Neural cell (in vitro differentiated cells): ENCODE data around the gene TMBIM1. TPM values are rescaled to one million over a fixed set of nuclear protein-coding genes. Genes with fewer than 3 reads are reported as not detected.

ENCODE experiments used
- H2AFZ ChIP-seq: fragments of 200-600, 300-800 bp; sonication (generic), shearing (Covaris generic); 2 replicates; pipeline ENCODE4 v1.6.0; 2014; ENCODE audit warnings: low read depth, mild to moderate bottlenecking, antibody characterized with exemption, low read length, moderate library complexity
- H3F3A ChIP-seq: fragments of 200-600 bp; shearing (Covaris generic); 2 replicates; pipeline ENCODE4 v1.6.1; 2016; ENCODE audit warnings: mild to moderate bottlenecking, moderate library complexity, mixed read lengths, antibody characterized with exemption, low read length; ENCODE audit not compliant: insufficient read depth, poor library complexity, severe bottlenecking
- H3K27ac ChIP-seq: fragments of 200-600, 300-800 bp; sonication (generic), shearing (Covaris generic); 2 replicates; pipeline ENCODE4 v1.5.1; 2014; ENCODE audit warnings: mild to moderate bottlenecking, low read length, moderate library complexity
- H3K27me3 ChIP-seq: fragments of 300-800, 200-600 bp; sonication (generic), shearing (Covaris generic); 2 replicates; pipeline ENCODE4 v1.6.0; 2014; ENCODE audit warnings: mild to moderate bottlenecking, low read depth, low read length, moderate library complexity; ENCODE audit not compliant: insufficient read depth
- H3K36me3 ChIP-seq: fragments of 300-800, 200-600 bp; sonication (generic), shearing (Covaris generic); 2 replicates; pipeline ENCODE4 v1.5.1; 2014; ENCODE audit warnings: mild to moderate bottlenecking, antibody characterized with exemption, low read length, moderate library complexity; ENCODE audit not compliant: insufficient read depth
- H3K4me2 ChIP-seq: fragments of 300-800, 200-600 bp; sonication (generic), shearing (Covaris generic); 2 replicates; pipeline ENCODE4 v1.6.0; 2014; ENCODE audit warnings: mild to moderate bottlenecking, low read length
- H3K4me3 ChIP-seq: fragments of 300-800, 200-600 bp; sonication (generic), shearing (Covaris generic); 2 replicates; pipeline ENCODE4 v1.5.1; 2014; ENCODE audit warnings: mild to moderate bottlenecking, low read length, moderate library complexity
- H3K79me2 ChIP-seq: fragments of 200-600 bp; shearing (Covaris generic); replicated peaks from 2 replicates; pipeline ENCODE4 v1.6.0; 2014; ENCODE audit warnings: mild to moderate bottlenecking, low read length, moderate library complexity; ENCODE audit not compliant: insufficient read depth
- H3K9ac ChIP-seq: fragments of 300-800, 200-600 bp; sonication (generic), shearing (Covaris generic); 2 replicates; pipeline ENCODE4 v1.6.1; 2016; ENCODE audit warnings: mild to moderate bottlenecking, low read length, mixed read lengths
- H3K9me2 ChIP-seq: fragments of 200-600 bp; shearing (Covaris generic); 2 replicates; pipeline ENCODE4 v1.6.1; 2016; ENCODE audit warnings: mild to moderate bottlenecking, low read length, mixed read lengths; ENCODE audit not compliant: insufficient read depth
- H3K9me3 ChIP-seq: fragments of 200-600, 300-800 bp; sonication (generic), shearing (Covaris generic); 2 replicates; pipeline ENCODE4 v1.6.1; 2016; ENCODE audit warnings: mild to moderate bottlenecking, mixed run types, low read length, moderate library complexity, mixed read lengths
- H4K20me1 ChIP-seq: fragments of 200-600 bp; shearing (Covaris generic); 2 replicates; pipeline ENCODE4 v1.6.1; 2016; ENCODE audit warnings: mild to moderate bottlenecking, mixed run types; ENCODE audit not compliant: insufficient read depth
- EP300 ChIP-seq: fragments of 450-650 bp; conservative IDR thresholded peaks from 2 replicates; pipeline ENCODE4 v1.6.1; 2014; ENCODE audit warnings: antibody characterized with exemption, mild to moderate bottlenecking, moderate library complexity; ENCODE audit not compliant: poor library complexity, severe bottlenecking
- EZH2 ChIP-seq: fragments of 200-600, 300-800 bp; shearing (Covaris generic), sonication (generic); IDR thresholded peaks from 2 replicates; pipeline ENCODE4 v1.6.1; 2014; ENCODE audit warnings: antibody characterized with exemption, low read length, borderline replicate concordance, mild to moderate bottlenecking; ENCODE audit not compliant: insufficient read depth, poor library complexity, severe bottlenecking
- MXI1 ChIP-seq: fragments of 450-650 bp; conservative IDR thresholded peaks from 2 replicates; pipeline ENCODE4 v1.6.1; 2014; ENCODE audit warnings: antibody characterized with exemption, mild to moderate bottlenecking; ENCODE audit not compliant: poor library complexity, severe bottlenecking
- POLR2AphosphoS5 ChIP-seq: IDR thresholded peaks from 2 replicates; pipeline ENCODE4 v1.6.1; 2012
- RAD21 ChIP-seq: fragments of 450-650 bp; conservative IDR thresholded peaks from 2 replicates; pipeline ENCODE4 v1.6.1; 2014; ENCODE audit warnings: antibody characterized with exemption, mild to moderate bottlenecking, moderate library complexity
- SMC3 ChIP-seq: fragments of 450-650 bp; conservative IDR thresholded peaks from 2 replicates; pipeline ENCODE4 v1.6.1; 2014; ENCODE audit warnings: antibody characterized with exemption, mild to moderate bottlenecking, moderate library complexity; ENCODE audit not compliant: poor library complexity
- TAF1 ChIP-seq: IDR thresholded peaks from 2 replicates; pipeline ENCODE4 v1.6.1; 2012; ENCODE audit warnings: low read depth
- polyA plus RNA-seq: library from polyadenylated mRNA; depleted of rRNA; stranded (reverse); fragments of >200 nt; gene quantifications from 2 replicates; pipeline ENCODE4 v1.2.3, GENCODE V29; 2014
- TF ChIP-seq, protein P1 (sequence below): IDR thresholded peaks from 2 replicates; pipeline ENCODE4 v1.6.1; 2012; ENCODE audit warnings: borderline replicate concordance
- TF ChIP-seq, protein P2 (sequence below): fragments of 450-650 bp; IDR thresholded peaks from 2 replicates; pipeline ENCODE4 v1.5.1; 2014; ENCODE audit warnings: antibody characterized with exemption, mild to moderate bottlenecking, moderate library complexity; ENCODE audit not compliant: poor library complexity, severe bottlenecking

Gene TMBIM1
- polyA plus RNA-seq, 1 donor from 2014 or later, result not detected

DNA sequence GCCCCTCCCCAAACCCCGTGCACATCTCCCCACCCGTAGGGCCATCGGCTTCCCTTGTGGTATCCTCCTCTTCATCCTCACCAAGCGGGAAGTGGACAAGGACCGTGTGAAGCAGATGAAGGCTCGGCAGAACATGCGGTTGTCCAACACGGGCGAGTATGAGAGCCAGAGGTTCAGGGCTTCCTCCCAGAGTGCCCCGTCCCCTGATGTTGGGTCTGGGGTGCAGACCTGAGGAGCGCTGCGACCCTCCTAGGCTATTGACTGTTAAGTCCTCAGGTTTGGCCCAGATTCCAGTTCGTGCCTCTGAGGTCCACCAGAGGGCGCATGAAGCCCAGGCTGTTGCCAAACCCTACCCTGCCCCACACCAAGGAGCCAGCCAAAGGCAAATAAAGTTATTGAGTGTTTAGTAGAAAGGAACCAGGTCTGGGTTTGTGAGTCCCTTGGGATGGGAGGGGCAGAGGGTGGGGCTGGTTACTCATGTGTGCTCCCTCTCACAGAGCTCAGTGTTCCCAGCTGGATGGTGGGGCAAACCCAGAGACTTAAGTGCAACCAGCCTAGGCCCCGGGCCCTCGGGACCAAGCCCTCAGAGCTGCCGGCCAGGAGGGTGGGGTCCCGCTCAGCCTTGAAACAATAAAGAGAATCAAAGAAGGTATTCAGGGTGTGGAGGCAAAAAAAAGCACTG, 19.6 kb downstream of the TMBIM1 start:
- no peak overlapping the region for H3K9ac ChIP-seq
- peaks cover 9% of the 10 kb centered on the region for H3K79me2 ChIP-seq
- peak; percentile 82 for TF ChIP-seq SMC3
- no peak for TF ChIP-seq MXI1
- TF ChIP-seq, protein P1, sequence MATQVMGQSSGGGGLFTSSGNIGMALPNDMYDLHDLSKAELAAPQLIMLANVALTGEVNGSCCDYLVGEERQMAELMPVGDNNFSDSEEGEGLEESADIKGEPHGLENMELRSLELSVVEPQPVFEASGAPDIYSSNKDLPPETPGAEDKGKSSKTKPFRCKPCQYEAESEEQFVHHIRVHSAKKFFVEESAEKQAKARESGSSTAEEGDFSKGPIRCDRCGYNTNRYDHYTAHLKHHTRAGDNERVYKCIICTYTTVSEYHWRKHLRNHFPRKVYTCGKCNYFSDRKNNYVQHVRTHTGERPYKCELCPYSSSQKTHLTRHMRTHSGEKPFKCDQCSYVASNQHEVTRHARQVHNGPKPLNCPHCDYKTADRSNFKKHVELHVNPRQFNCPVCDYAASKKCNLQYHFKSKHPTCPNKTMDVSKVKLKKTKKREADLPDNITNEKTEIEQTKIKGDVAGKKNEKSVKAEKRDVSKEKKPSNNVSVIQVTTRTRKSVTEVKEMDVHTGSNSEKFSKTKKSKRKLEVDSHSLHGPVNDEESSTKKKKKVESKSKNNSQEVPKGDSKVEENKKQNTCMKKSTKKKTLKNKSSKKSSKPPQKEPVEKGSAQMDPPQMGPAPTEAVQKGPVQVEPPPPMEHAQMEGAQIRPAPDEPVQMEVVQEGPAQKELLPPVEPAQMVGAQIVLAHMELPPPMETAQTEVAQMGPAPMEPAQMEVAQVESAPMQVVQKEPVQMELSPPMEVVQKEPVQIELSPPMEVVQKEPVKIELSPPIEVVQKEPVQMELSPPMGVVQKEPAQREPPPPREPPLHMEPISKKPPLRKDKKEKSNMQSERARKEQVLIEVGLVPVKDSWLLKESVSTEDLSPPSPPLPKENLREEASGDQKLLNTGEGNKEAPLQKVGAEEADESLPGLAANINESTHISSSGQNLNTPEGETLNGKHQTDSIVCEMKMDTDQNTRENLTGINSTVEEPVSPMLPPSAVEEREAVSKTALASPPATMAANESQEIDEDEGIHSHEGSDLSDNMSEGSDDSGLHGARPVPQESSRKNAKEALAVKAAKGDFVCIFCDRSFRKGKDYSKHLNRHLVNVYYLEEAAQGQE, result no peak
- TF ChIP-seq, protein P2, sequence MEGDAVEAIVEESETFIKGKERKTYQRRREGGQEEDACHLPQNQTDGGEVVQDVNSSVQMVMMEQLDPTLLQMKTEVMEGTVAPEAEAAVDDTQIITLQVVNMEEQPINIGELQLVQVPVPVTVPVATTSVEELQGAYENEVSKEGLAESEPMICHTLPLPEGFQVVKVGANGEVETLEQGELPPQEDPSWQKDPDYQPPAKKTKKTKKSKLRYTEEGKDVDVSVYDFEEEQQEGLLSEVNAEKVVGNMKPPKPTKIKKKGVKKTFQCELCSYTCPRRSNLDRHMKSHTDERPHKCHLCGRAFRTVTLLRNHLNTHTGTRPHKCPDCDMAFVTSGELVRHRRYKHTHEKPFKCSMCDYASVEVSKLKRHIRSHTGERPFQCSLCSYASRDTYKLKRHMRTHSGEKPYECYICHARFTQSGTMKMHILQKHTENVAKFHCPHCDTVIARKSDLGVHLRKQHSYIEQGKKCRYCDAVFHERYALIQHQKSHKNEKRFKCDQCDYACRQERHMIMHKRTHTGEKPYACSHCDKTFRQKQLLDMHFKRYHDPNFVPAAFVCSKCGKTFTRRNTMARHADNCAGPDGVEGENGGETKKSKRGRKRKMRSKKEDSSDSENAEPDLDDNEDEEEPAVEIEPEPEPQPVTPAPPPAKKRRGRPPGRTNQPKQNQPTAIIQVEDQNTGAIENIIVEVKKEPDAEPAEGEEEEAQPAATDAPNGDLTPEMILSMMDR, result peak; percentile 81
- no peak for TF ChIP-seq TAF1
- TF ChIP-seq RAD21, result peak; percentile 78
- no peak for TF ChIP-seq POLR2AphosphoS5
- no peak overlapping the region for H2AFZ ChIP-seq
- H3K4me2 ChIP-seq, result no peak overlapping the region
- H3K27ac ChIP-seq, result no peak overlapping the region
- no peaks in the 10 kb centered on the region for H4K20me1 ChIP-seq
- H3K9me3 ChIP-seq, result no peaks in the 10 kb centered on the region
- no peaks in the 10 kb centered on the region for H3K36me3 ChIP-seq
- H3K9me2 ChIP-seq, result no peaks in the 10 kb centered on the region
- H3K4me3 ChIP-seq, result no peak overlapping the region
- no peaks in the 10 kb centered on the region for H3F3A ChIP-seq
- H3K27me3 ChIP-seq, result no peaks in the 10 kb centered on the region

DNA sequence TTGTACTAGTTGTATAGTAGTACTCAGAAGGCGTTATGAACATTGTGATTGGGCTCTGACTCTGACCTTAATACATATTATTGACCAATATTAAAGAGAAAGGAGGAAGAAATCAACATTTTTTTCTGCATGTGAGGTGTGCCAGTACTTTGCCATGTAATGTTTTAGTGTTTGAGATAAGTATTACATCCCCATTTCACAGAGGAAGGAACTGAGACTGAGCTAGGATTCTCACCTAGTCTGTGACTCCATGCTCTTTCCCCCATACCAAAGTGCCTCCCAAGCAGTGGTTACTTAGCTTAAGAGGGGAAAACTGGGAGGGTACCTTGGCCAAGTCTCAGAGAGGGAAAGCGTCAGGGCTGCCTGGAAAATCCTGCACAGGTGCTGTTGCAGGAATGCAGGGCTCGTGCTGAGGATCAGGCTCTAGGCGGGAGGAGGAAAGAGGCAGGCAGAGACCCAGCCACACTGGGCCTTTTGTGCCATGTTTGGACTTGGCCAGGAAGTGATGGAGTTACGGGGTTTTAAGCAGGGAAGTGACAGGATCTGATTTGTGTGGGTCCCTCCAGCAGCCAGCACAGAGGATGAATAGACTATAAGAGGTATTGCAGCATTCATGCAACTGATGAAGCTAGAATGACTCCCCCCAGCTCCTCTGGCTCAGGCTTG, 20.3 kb downstream of the TMBIM1 start:
- peak overlapping the region; percentile 78 for H3K4me3 ChIP-seq
- no peaks in the 10 kb centered on the region for H3K9me2 ChIP-seq
- no peaks in the 10 kb centered on the region for H3K36me3 ChIP-seq
- H3F3A ChIP-seq, result no peaks in the 10 kb centered on the region
- no peak overlapping the region for H3K4me2 ChIP-seq
- no peaks in the 10 kb centered on the region for H4K20me1 ChIP-seq
- H3K9me3 ChIP-seq, result no peaks in the 10 kb centered on the region
- H3K27ac ChIP-seq, result no peak overlapping the region
- TF ChIP-seq RAD21, result no peak
- TF ChIP-seq EP300, result no peak
- no peak for TF ChIP-seq SMC3
- TF ChIP-seq, protein P2, result no peak
- TF ChIP-seq TAF1, result no peak
- no peak for TF ChIP-seq POLR2AphosphoS5
- TF ChIP-seq, protein P1, result no peak
- TF ChIP-seq EZH2, result no peak
- TF ChIP-seq MXI1, result no peak
- H2AFZ ChIP-seq, result no peak overlapping the region
- H3K27me3 ChIP-seq, result no peaks in the 10 kb centered on the region
- peaks cover 9% of the 10 kb centered on the region for H3K79me2 ChIP-seq
- H3K9ac ChIP-seq, result no peak overlapping the region
